GM13976 (cell line): ENCODE results near the gene POFUT1.

Experiments used
- DNase-seq: peaks from one replicate; pipeline ENCODE4 v3.0.0; 2012; ENCODE audit warnings: low spot score
- CTCF ChIP-seq: IDR thresholded peaks from 2 replicates; pipeline ENCODE4 v1.5.1; 2012; ENCODE audit warnings: borderline replicate concordance, mild to moderate bottlenecking; ENCODE audit not compliant: insufficient read depth; ENCODE audit errors: extremely low read depth, missing control alignments, control extremely low read depth
- in situ Hi-C: fragments of 300-500 bp; cut with MboI; formaldehyde crosslinking; loops from one replicate; pipeline ENCODE4 v1.12.0; 2022; ENCODE audit warnings: low sequenced_read_pairs, mixed read lengths, inconsistent platforms; ENCODE audit not compliant: unreplicated experiment

Gene POFUT1

GRCh38 chr20:32207626-32208498 lies at the start of gene POFUT1, which contains the start of gene PLAGL2:
Gene POFUT1 (plus strand): TSS chr20:32207880. CDS start chr20:32207942, 62 bp downstream.
Gene PLAGL2 (minus strand): TSS chr20:32207743. CDS start chr20:32202178, 5,565 bp downstream.
- peak; percentile 100 for DNase-seq
- in situ Hi-C loops: no loop called here

GRCh38 chr20:32158351-32158750 lies 49.3 kb upstream of the POFUT1 start:
- no peak for DNase-seq
- TF ChIP-seq CTCF: no peak
- in situ Hi-C loops: no loop called here

More at GRCh38 chr20:32207626-32208498, at the start of gene POFUT1, which contains the start of gene PLAGL2:
- peak; percentile 8 for TF ChIP-seq CTCF

GRCh38 chr20:32158943-32159660 lies 48.6 kb upstream of the POFUT1 start:
- TF ChIP-seq CTCF: no peak
- in situ Hi-C loops: no loop called here
- DNase-seq: no peak

- no peak for TF ChIP-seq CTCF
- DNase-seq: no peak
- in situ Hi-C loops: no loop called here
These were observed 47.9 kb upstream of the POFUT1 start for GRCh38 chr20:32159766-32160221.

GRCh38 chr20:32160341-32160740 lies 47.3 kb upstream of the POFUT1 start:
- DNase-seq: no peak
- no peak for TF ChIP-seq CTCF
- in situ Hi-C loops: no loop called here

- in situ Hi-C loops: no loop called here
- no peak for DNase-seq
- TF ChIP-seq CTCF: no peak
These were observed 45.3 kb upstream of the POFUT1 start for GRCh38 chr20:32162351-32162750.
